ENCODE data around the gene KCNIP4.

The KCNIP4 gene

GRCh38 chr4:20922962-20923361 is 1025.6 kb downstream of the KCNIP4 start:
- no peak for DNase-seq

- DNase-seq, result no peak
Measured at GRCh38 chr4:20916106-20916505, 1032.5 kb downstream of the KCNIP4 start.

- DNase-seq, result no peak
Measured at GRCh38 chr4:20904966-20905365, 1043.6 kb downstream of the KCNIP4 start.

GRCh38 chr4:20901851-20902250 is 1046.7 kb downstream of the KCNIP4 start:
- DNase-seq, result no peak

GRCh38 chr4:20899591-20899990 is 1049.0 kb downstream of the KCNIP4 start:
- DNase-seq, result no peak

- DNase-seq, result no peak
Measured at GRCh38 chr4:20895988-20896387, 1052.6 kb downstream of the KCNIP4 start.

GRCh38 chr4:20895208-20895607 is 1053.4 kb downstream of the KCNIP4 start:
- DNase-seq, result no peak

GRCh38 chr4:20890761-20891160 is 1057.8 kb downstream of the KCNIP4 start:
- no peak for DNase-seq

- DNase-seq, result no peak
Measured at GRCh38 chr4:20889901-20890300, 1058.7 kb downstream of the KCNIP4 start.

- DNase-seq, result no peak
Measured at GRCh38 chr4:20883677-20884076, 1064.9 kb downstream of the KCNIP4 start.

- DNase-seq, result no peak
Measured at GRCh38 chr4:20883231-20883630, 1065.3 kb downstream of the KCNIP4 start.

- no peak for DNase-seq
Measured at GRCh38 chr4:20882500-20882899, 1066.1 kb downstream of the KCNIP4 start.

- no peak for DNase-seq
Measured at GRCh38 chr4:20881658-20882057, 1066.9 kb downstream of the KCNIP4 start.

GRCh38 chr4:20878806-20879205 is 1069.8 kb downstream of the KCNIP4 start:
- DNase-seq, result no peak

GRCh38 chr4:20870436-20870835 is 1078.1 kb downstream of the KCNIP4 start:
- no peak for DNase-seq

GRCh38 chr4:20868108-20868507 is 1080.5 kb downstream of the KCNIP4 start:
- no peak for DNase-seq

- no peak for DNase-seq
Measured at GRCh38 chr4:20860878-20861277, 1087.7 kb downstream of the KCNIP4 start.

GRCh38 chr4:20859097-20859781 is 1089.3 kb downstream of the KCNIP4 start:
- DNase-seq, result no peak

GRCh38 chr4:20857081-20857480 is 1091.5 kb downstream of the KCNIP4 start:
- no peak for DNase-seq

- no peak for DNase-seq
Measured at GRCh38 chr4:20847124-20847747, 1101.3 kb downstream of the KCNIP4 start.

GRCh38 chr4:20844311-20844710 is 1104.3 kb downstream of the KCNIP4 start:
- DNase-seq, result no peak

GRCh38 chr4:20840648-20841190 is 1107.9 kb downstream of the KCNIP4 start:
- DNase-seq, result no peak

- DNase-seq, result no peak
Measured at GRCh38 chr4:20839957-20840356, 1108.6 kb downstream of the KCNIP4 start.

- DNase-seq, result no peak
Measured at GRCh38 chr4:20838476-20838875, 1110.1 kb downstream of the KCNIP4 start.
